Ureter (tissue), 1 donor: ENCODE data around the gene ZNF804B. TPM values are rescaled to one million over a fixed set of nuclear protein-coding genes. Genes with fewer than 3 reads are reported as not detected.
"Not testable (repeated sequence)": the region's sequence is repeated elsewhere in the genome, so short reads cannot be mapped to it uniquely, and the experiment has no call there.

Source experiments
- DNase-seq: peaks from one replicate; pipeline ENCODE4 v3.0.0-alpha.2; 2020; ENCODE audit warnings: low spot score
- total RNA-seq: library from RNA; stranded (reverse); gene quantifications from one replicate; pipeline ENCODE4 v1.2.4, GENCODE V29; 2023
- donor health status: DM: yes; HTN: yes; CAD: no.

Gene ZNF804B
- total RNA-seq, 1 donor from 2014 or later = not detected

GRCh38 chr7:89085580-89085979, 326.1 kb downstream of the ZNF804B start:
- DNase-seq = no peak

GRCh38 chr7:89091550-89091949, 332.1 kb downstream of the ZNF804B start:
- no peak for DNase-seq

DNA sequence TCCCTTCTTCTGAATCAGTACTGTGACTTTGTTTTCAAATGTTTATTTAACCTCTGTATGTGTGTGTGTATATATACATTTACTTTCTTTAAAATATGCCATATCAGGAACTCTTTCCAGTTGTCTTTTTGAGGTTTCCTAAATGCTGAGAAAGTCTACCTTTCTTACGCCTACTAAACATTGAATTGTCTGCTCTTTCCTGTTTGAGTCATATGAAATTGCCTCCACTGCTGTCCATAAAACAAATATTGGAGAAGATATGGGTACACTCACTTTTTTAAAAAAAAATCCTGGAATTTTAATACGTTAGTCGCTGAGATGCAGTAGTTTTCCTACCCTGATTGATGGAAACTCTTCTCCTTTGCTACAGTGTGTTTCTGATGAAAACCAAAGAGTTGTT, 334.8 kb downstream of the ZNF804B start:
- DNase-seq = no peak

DNA sequence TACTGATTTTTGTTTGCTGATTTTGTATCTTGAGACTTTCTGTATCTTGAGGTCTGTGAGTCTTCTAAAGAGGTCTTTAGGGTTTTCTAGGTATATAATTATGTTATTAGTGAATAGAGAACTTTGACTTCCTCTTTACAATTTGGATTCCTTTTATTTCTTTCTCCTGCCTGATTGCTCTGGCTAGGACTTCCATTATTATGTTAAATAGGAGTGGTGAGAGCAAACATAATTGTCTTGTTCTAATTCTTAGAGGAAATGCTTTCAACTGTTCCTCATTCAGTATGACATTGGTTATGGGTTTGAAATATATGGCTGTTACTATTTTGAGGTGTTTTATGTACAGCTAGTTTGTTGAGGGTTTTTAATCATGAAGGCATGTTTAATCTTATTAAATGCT, 344.1 kb downstream of the ZNF804B start:
- no peak for DNase-seq

DNA sequence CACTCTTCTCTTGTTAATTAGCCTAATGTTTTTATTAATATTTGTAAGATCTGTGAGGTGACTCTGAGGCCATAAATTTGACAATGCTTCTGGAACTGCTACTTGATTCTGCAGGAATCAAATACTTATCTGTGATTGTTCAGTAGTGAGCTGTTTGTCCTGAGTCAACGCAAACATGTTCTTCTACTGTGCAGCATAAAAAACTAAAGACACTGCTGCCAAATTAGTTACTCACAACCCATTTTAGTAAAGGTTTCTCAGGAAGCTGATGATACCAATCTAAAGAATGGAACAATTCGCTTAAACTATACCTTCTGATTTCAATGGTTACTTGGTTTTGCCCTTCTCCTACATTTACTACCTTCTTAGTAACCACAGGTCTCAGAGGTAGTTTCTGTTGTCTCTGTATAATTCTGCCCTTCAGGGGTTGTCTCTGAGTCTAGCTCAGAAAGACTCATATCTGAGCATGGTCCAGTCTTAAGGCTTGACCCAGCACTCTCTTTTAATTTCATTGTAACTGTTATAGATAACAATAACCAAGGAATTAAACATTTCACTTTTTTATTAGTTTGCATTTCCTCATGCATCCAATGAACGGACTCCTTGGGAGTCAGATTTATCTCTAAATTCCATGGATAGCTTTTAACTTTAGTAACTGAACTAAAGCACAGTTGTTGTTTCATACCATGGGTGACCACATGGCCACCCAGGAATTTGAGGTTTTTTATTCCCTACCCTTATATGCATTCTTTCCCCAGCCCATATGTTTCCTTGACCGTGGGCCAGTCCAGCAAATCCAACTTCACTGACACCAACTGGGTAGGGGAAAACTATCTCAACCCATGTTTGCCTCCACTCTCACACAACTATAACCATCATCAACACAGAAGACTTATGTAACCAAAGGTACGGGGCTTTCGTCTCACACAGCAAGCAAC, 345.5 kb downstream of the ZNF804B start:
- DNase-seq = no peak

- no peak for DNase-seq
Observed at GRCh38 chr7:89123871-89124270, 364.4 kb downstream of the ZNF804B start.

- DNase-seq = no peak
Observed at GRCh38 chr7:89129600-89130375, 370.3 kb downstream of the ZNF804B start.

- DNase-seq = no peak
Observed at GRCh38 chr7:89133357-89133756, 373.9 kb downstream of the ZNF804B start.

GRCh38 chr7:89133819-89134218, 374.3 kb downstream of the ZNF804B start:
- no peak for DNase-seq

DNA sequence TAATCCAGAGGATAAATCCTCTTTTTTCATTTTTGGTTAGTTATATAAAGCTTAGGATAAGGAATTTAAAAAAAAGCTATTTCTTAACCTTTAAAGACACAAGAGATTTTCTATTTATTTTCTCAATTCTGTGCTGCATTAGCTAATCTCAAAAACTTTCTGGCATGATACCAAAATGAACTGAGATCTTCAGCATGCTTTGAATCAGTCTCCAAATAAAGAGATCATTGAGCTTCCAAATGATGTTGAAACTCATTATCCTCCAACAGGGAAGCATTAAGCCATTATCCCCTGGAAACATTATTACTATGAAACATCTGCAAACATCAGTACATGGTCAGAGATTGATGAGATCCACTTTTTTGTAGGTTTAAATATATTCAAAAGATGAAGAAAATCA, 386.3 kb downstream of the ZNF804B start:
- DNase-seq = no peak

GRCh38 chr7:89160107-89160506, 400.6 kb downstream of the ZNF804B start:
- DNase-seq = no peak

GRCh38 chr7:89165421-89165820, 405.9 kb downstream of the ZNF804B start:
- DNase-seq = no peak

- no peak for DNase-seq
Observed at GRCh38 chr7:89170628-89171027, 411.1 kb downstream of the ZNF804B start.

DNA sequence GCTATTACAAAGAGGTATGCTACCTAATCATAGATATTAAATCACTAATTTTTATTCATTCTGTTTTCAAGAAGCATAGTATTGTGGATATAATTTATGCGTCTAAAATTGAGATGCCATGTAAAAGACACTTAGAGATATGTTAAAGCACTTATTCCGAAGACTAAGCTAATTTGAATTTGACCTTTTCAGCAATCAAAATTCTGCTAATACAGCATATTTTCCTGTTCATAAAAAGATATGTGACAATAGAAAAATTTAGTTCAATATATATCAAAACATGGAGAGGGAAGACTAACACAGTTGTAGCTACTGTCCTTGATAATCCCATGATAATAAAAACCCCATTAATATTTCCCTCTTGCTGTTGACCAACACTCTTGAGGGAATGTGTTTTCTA, 422.6 kb downstream of the ZNF804B start:
- no peak for DNase-seq

DNA sequence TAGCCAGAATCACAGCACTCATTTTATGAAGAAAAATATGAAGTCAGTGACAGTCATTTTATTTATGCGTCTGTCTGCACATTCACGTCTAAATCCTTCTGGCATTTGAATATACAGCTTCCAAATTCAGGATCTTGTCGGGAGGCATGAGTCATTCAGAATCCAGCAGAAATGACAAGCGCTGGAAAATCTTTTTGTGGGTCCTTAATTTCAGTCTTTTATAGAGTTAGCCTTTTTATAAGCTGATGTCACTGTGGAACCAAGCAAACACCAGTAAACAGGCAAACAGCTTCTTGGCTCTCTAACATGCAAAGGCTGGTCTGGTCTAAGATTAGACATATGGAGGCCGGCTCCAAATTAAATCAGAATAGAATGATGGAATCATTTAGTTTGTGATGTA, 424.2 kb downstream of the ZNF804B start:
- DNase-seq = no peak

DNA sequence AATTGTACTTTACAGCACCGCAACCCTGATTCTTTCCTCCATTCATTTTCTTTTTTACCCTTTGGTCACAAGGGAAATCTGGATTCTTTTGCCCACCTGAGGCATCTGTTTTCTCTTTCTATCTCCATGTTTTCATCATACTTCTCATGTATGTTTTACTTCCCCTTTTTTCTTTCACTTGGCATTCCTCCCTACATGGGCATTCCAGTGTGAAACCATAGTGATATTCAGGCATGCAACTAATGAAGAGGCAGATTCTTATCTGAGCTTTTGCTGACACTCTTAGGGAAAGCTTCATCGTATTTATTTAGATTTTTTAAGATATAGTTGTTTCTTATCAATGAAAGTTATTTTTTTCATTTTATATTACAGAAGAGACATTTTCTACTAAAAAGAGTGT, 441.3 kb downstream of the ZNF804B start:
- DNase-seq = no peak

GRCh38 chr7:89223900-89224395, 464.4 kb downstream of the ZNF804B start:
- no peak for DNase-seq

DNA sequence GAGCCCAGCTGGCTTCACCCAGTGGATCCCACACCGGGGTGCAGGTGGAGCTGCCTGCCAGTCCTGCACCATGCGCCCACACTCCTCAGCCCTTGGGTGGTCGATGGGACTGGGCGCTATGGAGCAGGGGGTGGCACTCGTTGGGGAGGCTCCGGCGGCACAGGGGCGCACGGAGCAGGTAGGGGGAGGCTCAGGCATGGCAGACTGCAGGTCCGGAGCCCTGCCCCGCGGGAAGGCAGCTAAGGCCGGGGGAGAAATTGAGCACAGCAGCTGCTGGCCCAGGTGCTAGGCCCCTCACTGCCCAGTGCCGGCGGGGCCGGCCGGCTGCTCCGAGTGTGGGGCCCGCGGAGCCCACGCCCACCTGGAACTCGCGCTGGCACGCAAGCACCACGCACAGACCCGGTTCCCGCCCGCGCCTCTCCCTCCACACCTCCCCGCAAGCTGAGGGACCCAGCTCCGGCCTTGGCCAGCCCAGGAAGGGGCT, 469.2 kb downstream of the ZNF804B start:
- not testable (repeated sequence) for DNase-seq

- DNase-seq = no peak
Observed at GRCh38 chr7:89238156-89238555, 478.7 kb downstream of the ZNF804B start.

GRCh38 chr7:89246196-89246595, 486.7 kb downstream of the ZNF804B start:
- no peak for DNase-seq

DNA sequence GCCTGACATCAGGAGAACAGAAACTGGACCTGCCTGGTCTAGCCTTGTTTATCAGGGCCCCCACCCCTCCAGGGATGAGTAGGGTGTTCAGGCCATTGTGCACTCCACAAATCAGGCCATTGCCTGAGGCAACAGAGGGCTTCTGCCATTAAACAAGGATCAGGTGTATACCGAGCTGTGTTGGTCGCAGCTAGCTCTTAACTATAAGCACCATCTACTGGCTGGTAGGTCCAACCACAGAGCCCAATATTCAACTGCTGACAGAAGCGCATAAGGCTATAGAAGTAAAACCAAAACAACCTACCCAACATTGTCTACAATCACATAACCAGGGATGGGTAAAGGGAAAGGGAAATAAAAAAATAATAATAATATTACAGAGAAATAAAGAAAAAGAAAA, 487.7 kb downstream of the ZNF804B start:
- no peak for DNase-seq

GRCh38 chr7:89259085-89259484, 499.6 kb downstream of the ZNF804B start:
- DNase-seq = no peak

DNA sequence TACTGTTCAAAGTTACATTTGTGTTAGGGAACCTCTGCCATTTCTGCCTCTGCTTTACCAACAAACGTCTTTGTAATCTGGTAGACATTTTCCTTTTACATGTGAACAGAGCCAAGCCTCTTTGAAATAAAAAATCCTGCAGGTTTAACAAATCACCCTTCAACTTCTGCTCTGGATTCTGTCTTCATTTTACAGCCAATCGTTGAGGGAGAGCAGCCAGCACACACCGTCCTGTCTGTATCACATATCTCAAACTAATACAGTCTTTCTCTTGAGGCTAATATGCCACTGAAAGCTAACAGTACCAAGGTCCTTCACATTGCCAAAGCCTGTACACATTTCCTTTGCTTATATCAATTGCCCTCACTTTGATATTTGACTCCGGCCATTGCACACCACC, 504.6 kb downstream of the ZNF804B start:
- DNase-seq = no peak
